K562 (cell line): ENCODE results near the gene MYO1D. TPM values are rescaled to one million over a fixed set of nuclear protein-coding genes. Genes with fewer than 3 reads are reported as not detected.

ENCODE experiments used
- ATAC-seq: fragments of 200-7000 bp; cut with Tn5 transposase; 3 replicates; pipeline ENCODE4 v1.9.1; 2020; ENCODE audit warnings: moderate library complexity
- BruUV-seq: library from RNA; stranded (reverse); fragments of 400-500 nt; replicated peaks from 2 replicates; lab custom pipeline; 2021; lab: Mats Ljungman, UMichigan
- CTCF ChIA-PET: fragments of 300-600 bp; formaldehyde crosslinking; extraction: SDS; loops from one replicate; lab custom pipeline; 2021; ENCODE audit warnings: low intra/inter-chr PET ratio; lab: Yijun Ruan, JAX
- POLR2A ChIA-PET: fragments of 300-600, 350-650 bp; sonication (Branson Sonifier 250); formaldehyde crosslinking; extraction: SDS; loops from one replicate; lab custom pipeline; 2021; ENCODE audit warnings: antibody characterized with exemption, inconsistent platforms; lab: Yijun Ruan, JAX
- DNase-seq, 4 experiments: peaks; one replicate each; pipeline versions ENCODE4 v3.0.0 to v3.0.0-alpha.2; 2011 to 2018; ENCODE audit warnings: low spot score in 3 of 4, mixed read lengths in 3 of 4; ENCODE audit errors: extremely low read depth in 1 of 4
- FAIRE-seq: peaks from 2 replicates; lab custom pipeline; 2011; peaks lifted over from hg19 to GRCh38; lab: Jason Lieb, UNC
- H2AFZ ChIP-seq: 2 replicates; pipeline ENCODE4 v1.6.0; 2011; ENCODE audit warnings: low read depth, low read length, control low read depth, inconsistent platforms
- H3K27ac ChIP-seq: fragments of 200-600 bp; 3 replicates; pipeline ENCODE4 v1.8.0; 2011; ENCODE audit warnings: low read depth, mild to moderate bottlenecking, control low read depth, inconsistent platforms, low read length, moderate library complexity, mixed read lengths; ENCODE audit errors: extremely low read depth
- H3K27me3 ChIP-seq, 2 experiments: fragments of 300-600 bp in 1 of 2; 2 replicates in 1 of 2; 3 replicates in 1 of 2; pipeline versions ENCODE4 v1.6.0 to v1.8.0; 2011; ENCODE audit warnings: inconsistent platforms in 2 of 2, low read length in 2 of 2, mild to moderate bottlenecking in 1 of 2, mixed read lengths in 1 of 2, moderate library complexity in 1 of 2; ENCODE audit not compliant: control insufficient read depth in 2 of 2, insufficient read depth in 2 of 2
- H3K36me3 ChIP-seq: fragments of 300-600 bp; 3 replicates; pipeline ENCODE4 v1.8.0; 2011; ENCODE audit warnings: mild to moderate bottlenecking, low read length, inconsistent platforms; ENCODE audit not compliant: control insufficient read depth, insufficient read depth
- H3K4me1 ChIP-seq, 2 experiments: fragments of 200-600 bp in 1 of 2; replicated peaks in 1 of 2; 2 replicates in 1 of 2; 3 replicates in 1 of 2; pipeline versions ENCODE4 v1.5.1 to v1.8.0; 2011; ENCODE audit warnings: inconsistent platforms in 2 of 2, low read length in 2 of 2, mild to moderate bottlenecking in 1 of 2, mixed read lengths in 1 of 2, moderate library complexity in 1 of 2; ENCODE audit not compliant: control insufficient read depth in 2 of 2, insufficient read depth in 2 of 2
- H3K4me2 ChIP-seq: 2 replicates; pipeline ENCODE4 v1.6.1; 2011; ENCODE audit warnings: low read length, control low read depth, inconsistent platforms, mixed read lengths; ENCODE audit not compliant: insufficient read depth
- H3K4me3 ChIP-seq: fragments of 200-600 bp; sonication (generic), shearing (Covaris generic); 2 replicates; pipeline ENCODE4 v1.5.1; 2016; ENCODE audit warnings: control low read depth, inconsistent platforms
- H3K79me2 ChIP-seq: fragments of 200-600 bp; 3 replicates; pipeline ENCODE4 v1.8.0; 2011; ENCODE audit warnings: low read length, inconsistent platforms; ENCODE audit not compliant: control insufficient read depth, insufficient read depth
- H3K9ac ChIP-seq, 2 experiments: 2 replicates each; pipeline versions ENCODE4 v1.6.0 to v1.6.1; 2011; ENCODE audit warnings: low read depth in 2 of 2, low read length in 2 of 2, control low read depth in 1 of 2, inconsistent platforms in 1 of 2, mild to moderate bottlenecking in 1 of 2, mixed read lengths in 1 of 2; ENCODE audit not compliant: insufficient read depth in 1 of 2
- H3K9me1 ChIP-seq: one replicate; pipeline ENCODE4 v1.6.0; 2011; ENCODE audit warnings: inconsistent platforms, mild to moderate bottlenecking, low read length, moderate library complexity; ENCODE audit not compliant: control insufficient read depth, insufficient read depth
- H3K9me3 ChIP-seq: replicated peaks from 2 replicates; pipeline ENCODE4 v1.5.1; 2011; ENCODE audit warnings: low read depth, low read length, inconsistent platforms; ENCODE audit not compliant: control insufficient read depth, insufficient read depth
- H4K20me1 ChIP-seq: replicated peaks from 2 replicates; pipeline ENCODE4 v1.6.1; 2011; ENCODE audit warnings: low read length, inconsistent platforms, mixed read lengths; ENCODE audit not compliant: control insufficient read depth, insufficient read depth
- CEBPG ChIP-seq, 3 experiments: fragments of 200-800 bp in 1 of 3; sonication (Bioruptor generic) in 1 of 3; sonication (generic) in 1 of 3; formaldehyde crosslinking in 1 of 3; IDR thresholded peaks in 2 of 3; conservative IDR thresholded peaks in 1 of 3; 2 replicates each; pipeline versions ENCODE4 v1.6.1 to v1.8.0; 2016 to 2022; ENCODE audit warnings: missing compliant biosample characterization in 2 of 3, missing genetic modification characterization in 2 of 3, mild to moderate bottlenecking in 1 of 3, missing genetic modification reagents in 1 of 3
- MGA ChIP-seq: fragments of 450-650 bp; IDR thresholded peaks from 2 replicates; pipeline ENCODE4 v1.6.1; 2016; ENCODE audit warnings: mild to moderate bottlenecking, moderate library complexity
- NEUROD1 ChIP-seq: fragments of 150-350 bp; IDR thresholded peaks from 2 replicates; pipeline ENCODE4 v1.6.1; 2014; ENCODE audit warnings: borderline replicate concordance, low read length, low read depth; ENCODE audit not compliant: partially characterized antibody
- in situ Hi-C: fragments of 300-500 bp; cut with MboI; formaldehyde crosslinking; loops from 4 replicates; pipeline ENCODE4 v1.15.0; 2018; ENCODE audit warnings: inconsistent platforms, mixed read lengths
- intact Hi-C: fragments of 100-400 bp; cut with micrococcal nuclease; formaldehyde crosslinking; loops from 2 replicates; pipeline ENCODE4 v1.14.2; 2022
- polyA plus RNA-seq, 8 experiments: library from polyadenylated mRNA; depleted of rRNA in 4 of 8; stranded (reverse) in 5 of 8; unstranded in 3 of 8; fragments of >200 nt; fragmentation: Nextera tagmentation in 2 of 8; fragmentation: Illumina TruSeq in 1 of 8; extraction: Ambion mirVana in 2 of 8; extraction: Trizol in 1 of 8; gene quantifications; 2 replicates each; pipeline versions ENCODE4 v1.2.1 to v1.2.3, GENCODE V29; 2011 to 2014; ENCODE audit warnings: inconsistent platforms in 1 of 8, missing spikeins in 1 of 8
- total RNA-seq, 7 experiments: library from RNA; depleted of rRNA in 6 of 7; stranded (reverse); fragments of >200 nt in 6 of 7; fragmentation: Illumina TruSeq in 2 of 7; extraction: Trizol in 2 of 7; gene quantifications; 2 replicates each; pipeline versions ENCODE4 v1.2.1 to v1.2.3, GENCODE V29; 2011 to 2021; ENCODE audit warnings: low replicate concordance in 1 of 7

MYO1D gene
- total and polyA plus RNA-seq, 9 of the 15 experiments (the other 6 are each of a cell fraction or from before 2014, with no cell fraction given), result 2.1 to 71.2 (median 45.4) TPM

- no peak overlapping the region for H3K9ac ChIP-seq
- H3K36me3 ChIP-seq, result peaks cover 10% of the 10 kb centered on the region; the same call in 1 of the 3 replicates
- no peaks in the 10 kb centered on the region for H4K20me1 ChIP-seq
- intact Hi-C loops (no loop called here), in situ Hi-C loops (no loop called here)
- ChIA-PET CTCF (no interaction called here), POLR2A (no interaction called here)
- no peaks in the 10 kb centered on the region for H3K9me1 ChIP-seq
- FAIRE-seq (no peak), ATAC-seq (no peak), DNase-seq (no peak)
- H3K79me2 ChIP-seq, result no peaks in the 10 kb centered on the region
- H3K27ac ChIP-seq, result no peak overlapping the region
- no peak overlapping the region for H3K4me3 ChIP-seq
- BruUV-seq, result no TSS peak
- no peak for TF ChIP-seq NEUROD1
- no peak for TF ChIP-seq MGA
- no peak for TF ChIP-seq CEBPG (CRISPR knock-in tag; IDR thresholded peaks at IDR 0.05)
- no peak for TF ChIP-seq CEBPG (tag; conservative IDR thresholded peaks at IDR 0.05 in 1 of 2, IDR thresholded peaks at IDR 0.05 in 1 of 2)
- no peak overlapping the region for H2AFZ ChIP-seq
- H3K9me3 ChIP-seq, result no peaks in the 10 kb centered on the region
- H3K27me3 ChIP-seq, result no peaks in the 10 kb centered on the region
- no peaks in the 10 kb centered on the region for H3K4me1 ChIP-seq
- H3K4me2 ChIP-seq, result no peak overlapping the region
Observed at GRCh38 chr17:32709562-32709961, 167.4 kb downstream of the MYO1D start.
